Mesenteric fat pad (tissue), 1 donor: ENCODE results near the gene CD48. TPM values are rescaled to one million over a fixed set of nuclear protein-coding genes. Genes with fewer than 3 reads are reported as not detected.

Experiments used
- DNase-seq: peaks from one replicate; pipeline ENCODE4 v3.0.0-alpha.2; 2020; ENCODE audit warnings: low spot score
- long read RNA-seq: library from polyadenylated mRNA; unstranded; transcript quantifications from one replicate; pipeline ENCODE4 v2.0.0, GENCODE V29; 2020
- total RNA-seq: library from RNA; stranded (reverse); fragmentation: NEBNext Ultra II Directional; extraction: Animal tissue kit (Norgen Biotek cat#: 25700); gene quantifications from one replicate; pipeline ENCODE4 v1.2.1, GENCODE V29; 2021
- donor health status: DM: yes; HTN: yes; CAD: no.

CD48 gene
- 5.3 TPM for total RNA-seq
- long read RNA-seq, partial matches to known transcripts, result 0 of 5 reads
- long read RNA-seq, other reads (novel, unspliced or antisense), result 2 of 5 reads

- no peak for DNase-seq
Measured at GRCh38 chr1:160711602-160712311, at the start of gene CD48. Gene CD48, minus strand, starts transcription at chr1:160711822. Its CDS starts 59 bp downstream, at chr1:160711763.

- no peak for DNase-seq
Measured at GRCh38 chr1:160761046-160761445, 49.4 kb upstream of the CD48 start.

GRCh38 chr1:160759740-160760139, 48.1 kb upstream of the CD48 start:
- DNase-seq, result no peak

- no peak for DNase-seq
Measured at GRCh38 chr1:160758521-160758920, 46.9 kb upstream of the CD48 start.

- DNase-seq, result no peak
Measured at GRCh38 chr1:160756849-160757201, 45.2 kb upstream of the CD48 start.

- no peak for DNase-seq
Measured at GRCh38 chr1:160755911-160756848, 44.6 kb upstream of the CD48 start.

GRCh38 chr1:160755461-160755860, 43.8 kb upstream of the CD48 start:
- no peak for DNase-seq

GRCh38 chr1:160753594-160753993, 42.0 kb upstream of the CD48 start:
- DNase-seq, result no peak

GRCh38 chr1:160752924-160753323, 41.3 kb upstream of the CD48 start:
- no peak for DNase-seq

GRCh38 chr1:160752406-160752805, 40.8 kb upstream of the CD48 start:
- no peak for DNase-seq

GRCh38 chr1:160750608-160751007, 39.0 kb upstream of the CD48 start:
- DNase-seq, result no peak

- DNase-seq, result no peak
Measured at GRCh38 chr1:160748878-160749269, 37.3 kb upstream of the CD48 start.

- no peak for DNase-seq
Measured at GRCh38 chr1:160748181-160748877, 36.7 kb upstream of the CD48 start.

- no peak for DNase-seq
Measured at GRCh38 chr1:160747717-160748116, 36.1 kb upstream of the CD48 start.

- no peak for DNase-seq
Measured at GRCh38 chr1:160746836-160747500, 35.3 kb upstream of the CD48 start.

- no peak for DNase-seq
Measured at GRCh38 chr1:160745551-160745950, 33.9 kb upstream of the CD48 start.

- no peak for DNase-seq
Measured at GRCh38 chr1:160744852-160745520, 33.4 kb upstream of the CD48 start.

- DNase-seq, result no peak
Measured at GRCh38 chr1:160744199-160744851, 32.7 kb upstream of the CD48 start.

GRCh38 chr1:160743266-160743665, 31.6 kb upstream of the CD48 start:
- DNase-seq, result no peak
